Measurements from ENCODE around the gene TMEM132A. TPM values are rescaled to one million over a fixed set of nuclear protein-coding genes. Genes with fewer than 3 reads are reported as not detected.

The TMEM132A gene
- total and polyA plus RNA-seq, 10 of the 15 experiments (the other 5 are each of a cell fraction or from before 2014, with no cell fraction given): 0.16 to 25.0 (median 4.3) TPM

DNA sequence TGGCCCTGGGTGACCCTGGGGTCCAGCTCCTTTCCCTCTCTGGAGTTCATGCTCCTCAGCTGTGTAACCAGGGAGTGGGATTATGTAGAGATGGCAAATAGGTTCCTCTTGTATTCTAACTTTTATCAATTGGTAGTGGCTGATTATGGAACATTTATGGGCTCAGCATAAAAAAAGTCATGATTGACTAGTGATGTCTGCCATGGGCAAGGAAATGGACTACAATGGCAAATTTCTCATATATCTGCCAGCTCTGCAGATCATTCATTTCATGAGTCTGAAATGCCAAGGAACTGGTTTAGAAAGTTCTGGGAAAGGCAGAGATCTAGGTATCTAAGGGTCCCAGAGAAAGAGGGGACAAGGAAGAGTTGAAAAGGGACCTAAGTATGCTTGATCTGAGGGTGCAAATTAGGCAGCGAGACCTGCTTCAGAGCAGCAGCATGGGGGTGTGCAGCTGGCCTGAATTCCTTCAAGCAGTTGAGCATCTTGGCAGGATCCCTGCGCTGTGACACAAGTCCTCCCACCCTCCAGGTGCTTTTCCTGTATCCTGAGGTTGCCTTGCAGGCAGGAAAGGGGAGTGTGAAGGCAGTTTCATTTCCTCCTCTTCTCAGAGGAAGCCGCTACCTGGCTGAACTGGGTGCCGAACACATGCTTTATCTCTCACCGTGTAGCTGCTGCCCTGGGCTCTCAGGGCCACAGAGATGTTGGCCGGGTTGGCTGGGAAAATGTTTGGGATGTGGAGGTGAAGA lies 17.3 kb downstream of the TMEM132A start:
- BruUV-seq (replicated peaks): no TSS peak
- TF ChIP-seq SPI1 (IDR thresholded peaks at IDR 0.05; ENCODE audit: borderline replicate concordance, insufficient read depth, low read depth, low read length): peak; percentile 24; the same call in 1 of the 2 replicates
- TF ChIP-seq PAX8 (IDR thresholded peaks at IDR 0.05): no peak
- TF ChIP-seq, protein P1, sequence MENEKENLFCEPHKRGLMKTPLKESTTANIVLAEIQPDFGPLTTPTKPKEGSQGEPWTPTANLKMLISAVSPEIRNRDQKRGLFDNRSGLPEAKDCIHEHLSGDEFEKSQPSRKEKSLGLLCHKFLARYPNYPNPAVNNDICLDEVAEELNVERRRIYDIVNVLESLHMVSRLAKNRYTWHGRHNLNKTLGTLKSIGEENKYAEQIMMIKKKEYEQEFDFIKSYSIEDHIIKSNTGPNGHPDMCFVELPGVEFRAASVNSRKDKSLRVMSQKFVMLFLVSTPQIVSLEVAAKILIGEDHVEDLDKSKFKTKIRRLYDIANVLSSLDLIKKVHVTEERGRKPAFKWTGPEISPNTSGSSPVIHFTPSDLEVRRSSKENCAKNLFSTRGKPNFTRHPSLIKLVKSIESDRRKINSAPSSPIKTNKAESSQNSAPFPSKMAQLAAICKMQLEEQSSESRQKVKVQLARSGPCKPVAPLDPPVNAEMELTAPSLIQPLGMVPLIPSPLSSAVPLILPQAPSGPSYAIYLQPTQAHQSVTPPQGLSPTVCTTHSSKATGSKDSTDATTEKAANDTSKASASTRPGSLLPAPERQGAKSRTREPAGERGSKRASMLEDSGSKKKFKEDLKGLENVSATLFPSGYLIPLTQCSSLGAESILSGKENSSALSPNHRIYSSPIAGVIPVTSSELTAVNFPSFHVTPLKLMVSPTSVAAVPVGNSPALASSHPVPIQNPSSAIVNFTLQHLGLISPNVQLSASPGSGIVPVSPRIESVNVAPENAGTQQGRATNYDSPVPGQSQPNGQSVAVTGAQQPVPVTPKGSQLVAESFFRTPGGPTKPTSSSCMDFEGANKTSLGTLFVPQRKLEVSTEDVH (IDR thresholded peaks at IDR 0.05; ENCODE audit: low read depth, partially characterized antibody): no peak
- DNase-seq (ENCODE audit: low read depth, low spot score) (no peak), ATAC-seq (no peak), FAIRE-seq (no peak)
- SMC1A ChIA-PET (ENCODE audit: uncharacterized antibody, unreplicated experiment): interaction anchor here (1.2 kb wide), 1 partner anchor 25 kb away, joined by 4 read pairs; no protein-coding TSS in a partner anchor
- H3K9ac ChIP-seq (ENCODE audit: control insufficient read depth, insufficient read depth, low read length): no peak overlapping the region
- H3K36me3 ChIP-seq (ENCODE audit: control insufficient read depth in 2 of 2, insufficient read depth in 2 of 2, low read length in 1 of 2): peaks cover 29 to 35% of the 10 kb centered on the region in 2 experiments
- in situ Hi-C loops (cut with MboI) (no loop called here), intact Hi-C loops (cut with micrococcal nuclease; ENCODE audit: unreplicated experiment) (no loop called here)
- no peak overlapping the region for H3K4me3 ChIP-seq
- peaks cover 21% of the 10 kb centered on the region for H3K79me2 ChIP-seq (ENCODE audit: control insufficient read depth, insufficient read depth, low read length)
- H3K4me2 ChIP-seq (ENCODE audit: control insufficient read depth, insufficient read depth): no peak overlapping the region
- no peaks in the 10 kb centered on the region for H3K27me3 ChIP-seq (replicated peaks in 1 of 2; ENCODE audit: control insufficient read depth in 2 of 2, insufficient read depth in 2 of 2, low read length in 1 of 2)
- RAD21 ChIA-PET (ENCODE audit: unreplicated experiment): no interaction called here
- no peaks in the 10 kb centered on the region; the same call in 1 of the 2 replicates for H4K20me1 ChIP-seq (ENCODE audit: control insufficient read depth, insufficient read depth)
- CTCF ChIA-PET: interaction anchor here (0.8 to 2.3 kb wide), 4 partner anchors 26 to 110 kb away, joined by 3 to 12 read pairs (median 8); partner anchors contain the start of gene TMEM109
- no peaks in the 10 kb centered on the region for H3K9me3 ChIP-seq (replicated peaks; ENCODE audit: control insufficient read depth, insufficient read depth, low read length)
- POLR2A ChIA-PET: interaction anchor here (0.6 to 2.0 kb wide), 6 partner anchors 9 to 100 kb away, joined by 3 to 7 read pairs (median 4); no protein-coding TSS in a partner anchor
- peaks cover 20% of the 10 kb centered on the region for H3K4me1 ChIP-seq (ENCODE audit: control insufficient read depth, insufficient read depth, low read length)
- no peak overlapping the region for H2AFZ ChIP-seq (ENCODE audit: control insufficient read depth, low read depth, low read length)
- WGBS (ENCODE audit: insufficient coverage, insufficient replicate concordance, low lambda C conversion rate, missing lambda C conversion rate): 30% methylated on average over 6 of the region's 6 CpGs
- no peak overlapping the region for H3K27ac ChIP-seq (ENCODE audit: control insufficient read depth, insufficient read depth)
